Left hindlimb (tissue), 1 donor: ENCODE data around the gene SCUBE1.
"Not testable (repeated sequence)": the region's sequence is repeated elsewhere in the genome, so short reads cannot be mapped to it uniquely, and the experiment has no call there.

ENCODE experiments used
- DNase-seq: peaks from one replicate; pipeline ENCODE4 v3.0.0-alpha.2; 2018

Gene SCUBE1

GRCh38 chr22:43355688-43356087 lies 12.5 kb upstream of the SCUBE1 start:
- DNase-seq, result not testable (repeated sequence)

- DNase-seq, result no peak
Measured at GRCh38 chr22:43351966-43352345, 8.8 kb upstream of the SCUBE1 start.

- no peak for DNase-seq
Measured at GRCh38 chr22:43349636-43350035, 6.5 kb upstream of the SCUBE1 start.

GRCh38 chr22:43346521-43346929 lies 3.4 kb upstream of the SCUBE1 start:
- DNase-seq, result no peak

GRCh38 chr22:43345761-43346301 lies 2.7 kb upstream of the SCUBE1 start:
- DNase-seq, result no peak

- DNase-seq, result no peak
Measured at GRCh38 chr22:43345356-43345755, 2.2 kb upstream of the SCUBE1 start.

GRCh38 chr22:43344520-43344787 lies 1.3 kb upstream of the SCUBE1 start:
- DNase-seq, result no peak

GRCh38 chr22:43343670-43344519 lies 723 bp upstream of the SCUBE1 start:
- DNase-seq, result no peak

GRCh38 chr22:43342347-43343261 lies 568 bp downstream of the SCUBE1 start:
- no peak for DNase-seq

GRCh38 chr22:43341565-43341964 lies 1.6 kb downstream of the SCUBE1 start:
- DNase-seq, result no peak

GRCh38 chr22:43338766-43339345 lies 4.3 kb downstream of the SCUBE1 start:
- DNase-seq, result no peak

- DNase-seq, result no peak
Measured at GRCh38 chr22:43337946-43338345, 5.2 kb downstream of the SCUBE1 start.

GRCh38 chr22:43337385-43337784 lies 5.8 kb downstream of the SCUBE1 start:
- DNase-seq, result no peak

GRCh38 chr22:43334378-43334777 lies 8.8 kb downstream of the SCUBE1 start:
- no peak for DNase-seq

GRCh38 chr22:43333978-43334377 lies 9.2 kb downstream of the SCUBE1 start:
- DNase-seq, result no peak

- no peak for DNase-seq
Measured at GRCh38 chr22:43333156-43333555, 10.0 kb downstream of the SCUBE1 start.

- DNase-seq, result no peak
Measured at GRCh38 chr22:43331698-43332097, 11.5 kb downstream of the SCUBE1 start.

GRCh38 chr22:43331069-43331451 lies 12.1 kb downstream of the SCUBE1 start:
- DNase-seq, result no peak

- no peak for DNase-seq
Measured at GRCh38 chr22:43330178-43331068, 12.7 kb downstream of the SCUBE1 start.

GRCh38 chr22:43329061-43329460 lies 14.1 kb downstream of the SCUBE1 start:
- no peak for DNase-seq

- DNase-seq, result no peak
Measured at GRCh38 chr22:43327157-43327438, 16.1 kb downstream of the SCUBE1 start.

- no peak for DNase-seq
Measured at GRCh38 chr22:43326331-43327156, 16.6 kb downstream of the SCUBE1 start.
